GM12873 (cell line): ENCODE measurements around the gene SVEP1.

Source experiments
- TF ChIP-seq, protein P1 (sequence below): IDR thresholded peaks from 2 replicates; pipeline ENCODE4 v1.5.1; 2012; ENCODE audit warnings: low read depth, mild to moderate bottlenecking, moderate library complexity, low read length, control low read depth; ENCODE audit not compliant: insufficient read depth; ENCODE audit errors: missing control alignments

Gene SVEP1

DNA sequence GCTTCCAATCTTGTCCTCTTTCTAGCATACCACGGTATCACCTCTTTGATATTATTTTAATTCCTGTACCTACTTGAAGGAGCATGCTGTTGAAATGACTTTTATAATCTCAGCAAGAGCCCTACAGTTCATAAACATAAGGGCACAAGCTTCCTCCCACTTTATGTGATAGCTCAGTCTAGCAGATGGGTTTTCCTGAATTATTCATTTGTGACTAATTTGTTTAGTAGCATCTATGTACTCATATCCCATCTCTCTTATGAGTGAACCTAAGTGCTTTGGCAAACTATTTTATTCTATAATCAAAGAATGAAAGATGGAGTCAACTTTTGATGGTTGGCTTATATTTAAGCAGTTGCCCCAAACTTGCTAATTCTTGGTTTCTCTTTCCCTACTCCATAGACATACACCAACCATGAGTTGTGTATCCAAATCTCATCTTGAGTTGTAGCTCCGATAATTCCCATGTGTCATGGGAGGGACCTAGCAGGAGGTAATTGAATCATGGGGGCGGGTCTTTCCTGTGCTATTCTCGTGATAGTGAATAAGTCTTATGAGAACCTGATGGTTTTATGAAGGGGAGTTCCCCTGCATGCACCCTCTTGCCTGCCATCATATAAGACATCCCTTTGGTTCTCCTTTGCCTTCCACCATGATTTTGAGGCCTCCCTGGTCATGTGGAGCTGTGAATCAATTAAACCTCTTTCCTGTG, 259.6 kb downstream of the SVEP1 start:
- TF ChIP-seq, protein P1, sequence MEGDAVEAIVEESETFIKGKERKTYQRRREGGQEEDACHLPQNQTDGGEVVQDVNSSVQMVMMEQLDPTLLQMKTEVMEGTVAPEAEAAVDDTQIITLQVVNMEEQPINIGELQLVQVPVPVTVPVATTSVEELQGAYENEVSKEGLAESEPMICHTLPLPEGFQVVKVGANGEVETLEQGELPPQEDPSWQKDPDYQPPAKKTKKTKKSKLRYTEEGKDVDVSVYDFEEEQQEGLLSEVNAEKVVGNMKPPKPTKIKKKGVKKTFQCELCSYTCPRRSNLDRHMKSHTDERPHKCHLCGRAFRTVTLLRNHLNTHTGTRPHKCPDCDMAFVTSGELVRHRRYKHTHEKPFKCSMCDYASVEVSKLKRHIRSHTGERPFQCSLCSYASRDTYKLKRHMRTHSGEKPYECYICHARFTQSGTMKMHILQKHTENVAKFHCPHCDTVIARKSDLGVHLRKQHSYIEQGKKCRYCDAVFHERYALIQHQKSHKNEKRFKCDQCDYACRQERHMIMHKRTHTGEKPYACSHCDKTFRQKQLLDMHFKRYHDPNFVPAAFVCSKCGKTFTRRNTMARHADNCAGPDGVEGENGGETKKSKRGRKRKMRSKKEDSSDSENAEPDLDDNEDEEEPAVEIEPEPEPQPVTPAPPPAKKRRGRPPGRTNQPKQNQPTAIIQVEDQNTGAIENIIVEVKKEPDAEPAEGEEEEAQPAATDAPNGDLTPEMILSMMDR, result no peak

- TF ChIP-seq, protein P1, result no peak
Measured at GRCh38 chr9:110317911-110318310, 261.6 kb downstream of the SVEP1 start.

DNA sequence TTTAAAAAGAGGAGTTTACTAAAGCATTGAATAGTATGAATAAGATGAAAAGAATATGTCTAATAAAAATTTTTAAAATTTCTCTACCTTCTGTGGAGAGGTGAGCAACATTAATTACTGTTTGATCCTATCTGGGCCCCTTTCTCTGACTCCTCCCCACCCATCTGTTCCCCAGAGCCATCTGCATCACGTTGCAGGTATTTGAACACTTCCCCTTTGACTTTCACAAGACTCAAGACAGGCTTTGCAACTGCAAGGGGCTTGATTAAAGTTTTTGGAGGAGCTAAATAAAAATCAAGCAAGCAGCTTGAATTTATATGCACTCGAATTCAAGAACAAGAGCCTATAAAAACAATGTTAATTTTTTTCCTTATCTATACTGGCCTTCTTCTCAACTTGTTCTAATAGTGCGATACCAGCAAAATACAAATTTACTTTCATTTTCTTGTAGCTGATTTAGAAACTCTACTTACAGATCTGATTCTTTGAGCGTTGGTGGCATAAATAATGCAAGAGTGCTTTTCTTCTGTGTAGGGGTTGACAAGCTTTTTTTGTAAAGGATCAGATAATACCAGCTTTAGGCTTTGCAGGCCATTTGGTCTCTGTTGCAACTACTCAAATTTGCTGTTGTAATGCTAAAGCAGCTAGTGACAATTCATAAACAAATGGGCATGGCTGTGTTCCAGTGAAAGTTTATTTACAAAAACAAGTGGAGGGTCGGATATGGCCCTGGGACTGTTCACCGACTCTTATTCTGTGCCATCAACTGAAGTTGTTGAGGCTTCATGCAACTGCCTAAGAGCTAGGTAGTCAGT, 263.1 kb downstream of the SVEP1 start:
- TF ChIP-seq, protein P1, result no peak
